ENCODE results near the gene ZNF787. TPM values are rescaled to one million over a fixed set of nuclear protein-coding genes. Genes with fewer than 3 reads are reported as not detected.

The ZNF787 gene
- polyA plus RNA-seq, 1 of the 3 experiments (the other 2 are of a cell fraction): 16.0 TPM

DNA sequence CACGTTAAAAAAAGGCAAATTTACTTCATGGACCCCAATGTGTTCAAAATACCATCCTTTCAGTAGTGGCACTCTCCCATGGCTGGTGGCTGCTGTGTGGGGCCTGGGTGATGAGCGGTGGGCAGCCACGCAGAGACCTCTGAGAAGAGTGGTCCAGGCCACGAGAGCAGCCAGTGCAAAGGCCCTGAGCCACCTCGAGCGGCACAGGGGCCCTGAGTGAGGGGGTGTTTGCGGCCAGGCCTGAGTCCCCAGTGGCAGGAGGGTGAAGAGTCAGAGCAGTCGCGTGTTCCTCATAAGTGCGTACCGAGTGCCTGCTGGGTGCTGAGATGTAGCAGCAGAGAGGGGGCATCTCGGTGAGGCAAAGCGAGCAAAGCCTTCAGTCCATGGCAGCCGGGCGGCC lies 27.0 kb upstream of the ZNF787 start:
- Histone ChIP-seq H3K4me1 (ENCODE audit: control insufficient read depth in 1 of 2, insufficient read depth in 2 of 2, low read depth in 1 of 2, low read length in 1 of 2) (peaks cover 0 to under 1% of the 10 kb centered on the region in 2 experiments; a peak in 1 of 4 replicates), H3K9ac (no peak overlapping the region), H3K79me2 (ENCODE audit: insufficient read depth) (peaks cover 42% of the 10 kb centered on the region; the same call in 1 of the 2 replicates), H3K9me2 (no peaks in the 10 kb centered on the region), H3K9me3 (no peaks in the 10 kb centered on the region), H3K4me3 (ENCODE audit: low read depth in 2 of 2, low read length in 1 of 2) (no peak overlapping the region), H4K20me1 (ENCODE audit: insufficient read depth) (peaks cover 18% of the 10 kb centered on the region; the same call in 1 of the 2 replicates), H3K27me3 (ENCODE audit: insufficient read depth) (no peaks in the 10 kb centered on the region), H3F3A (replicated peaks; ENCODE audit: insufficient read depth) (no peaks in the 10 kb centered on the region), H3K4me2 (no peak overlapping the region), H3K27ac (ENCODE audit: low read depth in 2 of 2, low read length in 1 of 2) (no peak overlapping the region), H2AFZ (ENCODE audit: low read depth) (no peak overlapping the region), H3K36me3 (replicated peaks in 1 of 2; ENCODE audit: control insufficient read depth in 1 of 2, insufficient read depth in 2 of 2, low read length in 1 of 2) (peaks cover 3 to 23% of the 10 kb centered on the region in 2 experiments)
- CTCF ChIA-PET: no interaction called here
- TF ChIP-seq, protein P1, sequence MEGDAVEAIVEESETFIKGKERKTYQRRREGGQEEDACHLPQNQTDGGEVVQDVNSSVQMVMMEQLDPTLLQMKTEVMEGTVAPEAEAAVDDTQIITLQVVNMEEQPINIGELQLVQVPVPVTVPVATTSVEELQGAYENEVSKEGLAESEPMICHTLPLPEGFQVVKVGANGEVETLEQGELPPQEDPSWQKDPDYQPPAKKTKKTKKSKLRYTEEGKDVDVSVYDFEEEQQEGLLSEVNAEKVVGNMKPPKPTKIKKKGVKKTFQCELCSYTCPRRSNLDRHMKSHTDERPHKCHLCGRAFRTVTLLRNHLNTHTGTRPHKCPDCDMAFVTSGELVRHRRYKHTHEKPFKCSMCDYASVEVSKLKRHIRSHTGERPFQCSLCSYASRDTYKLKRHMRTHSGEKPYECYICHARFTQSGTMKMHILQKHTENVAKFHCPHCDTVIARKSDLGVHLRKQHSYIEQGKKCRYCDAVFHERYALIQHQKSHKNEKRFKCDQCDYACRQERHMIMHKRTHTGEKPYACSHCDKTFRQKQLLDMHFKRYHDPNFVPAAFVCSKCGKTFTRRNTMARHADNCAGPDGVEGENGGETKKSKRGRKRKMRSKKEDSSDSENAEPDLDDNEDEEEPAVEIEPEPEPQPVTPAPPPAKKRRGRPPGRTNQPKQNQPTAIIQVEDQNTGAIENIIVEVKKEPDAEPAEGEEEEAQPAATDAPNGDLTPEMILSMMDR (IDR thresholded peaks at IDR 0.05): no peak
- TF ChIP-seq GABPA (IDR thresholded peaks at IDR 0.05; ENCODE audit: low read depth) (no peak), EP300 (IDR thresholded peaks at IDR 0.05; ENCODE audit: borderline replicate concordance in 1 of 2, low read depth in 1 of 2, low read length in 1 of 2) (no peak), NFIC (IDR thresholded peaks at IDR 0.05; ENCODE audit: borderline replicate concordance) (no peak), MEF2A (IDR thresholded peaks at IDR 0.05; ENCODE audit: borderline replicate concordance, low read depth) (no peak), SIN3A (IDR thresholded peaks at IDR 0.05; ENCODE audit: borderline replicate concordance, low read depth, low read length) (no peak), EZH2phosphoT487 (IDR thresholded peaks at IDR 0.05; ENCODE audit: borderline replicate concordance, low read depth) (no peak)
- no peak for DNase-seq
- WGBS (ENCODE audit: low lambda C conversion rate): 93% methylated on average over 15 of the region's 15 CpGs
- POLR2A ChIA-PET: no interaction called here

DNA sequence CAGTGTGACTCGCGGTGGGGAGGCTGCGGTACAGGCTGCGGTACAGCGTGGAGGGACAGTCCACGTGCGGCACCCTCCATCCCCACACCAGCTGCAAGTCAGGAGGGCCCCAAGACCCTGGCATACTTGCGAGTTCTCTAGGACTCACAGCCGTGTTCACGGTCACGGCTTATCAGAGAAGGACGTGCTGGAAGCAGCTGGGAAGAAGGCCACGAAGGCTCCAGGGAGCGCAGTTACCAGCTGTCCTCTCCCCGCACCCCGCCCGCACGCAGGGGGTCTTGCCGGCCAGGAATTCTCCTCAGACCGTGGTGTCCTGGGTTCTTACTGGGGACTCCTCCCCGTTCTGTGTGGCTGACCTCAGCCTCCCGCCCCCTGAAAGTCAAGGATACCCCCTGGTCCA lies 26.2 kb upstream of the ZNF787 start:
- TF ChIP-seq, protein P2, sequence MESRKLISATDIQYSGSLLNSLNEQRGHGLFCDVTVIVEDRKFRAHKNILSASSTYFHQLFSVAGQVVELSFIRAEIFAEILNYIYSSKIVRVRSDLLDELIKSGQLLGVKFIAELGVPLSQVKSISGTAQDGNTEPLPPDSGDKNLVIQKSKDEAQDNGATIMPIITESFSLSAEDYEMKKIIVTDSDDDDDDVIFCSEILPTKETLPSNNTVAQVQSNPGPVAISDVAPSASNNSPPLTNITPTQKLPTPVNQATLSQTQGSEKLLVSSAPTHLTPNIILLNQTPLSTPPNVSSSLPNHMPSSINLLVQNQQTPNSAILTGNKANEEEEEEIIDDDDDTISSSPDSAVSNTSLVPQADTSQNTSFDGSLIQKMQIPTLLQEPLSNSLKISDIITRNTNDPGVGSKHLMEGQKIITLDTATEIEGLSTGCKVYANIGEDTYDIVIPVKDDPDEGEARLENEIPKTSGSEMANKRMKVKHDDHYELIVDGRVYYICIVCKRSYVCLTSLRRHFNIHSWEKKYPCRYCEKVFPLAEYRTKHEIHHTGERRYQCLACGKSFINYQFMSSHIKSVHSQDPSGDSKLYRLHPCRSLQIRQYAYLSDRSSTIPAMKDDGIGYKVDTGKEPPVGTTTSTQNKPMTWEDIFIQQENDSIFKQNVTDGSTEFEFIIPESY (IDR thresholded peaks at IDR 0.05; ENCODE audit: borderline replicate concordance, low read depth): no peak
- TF ChIP-seq, protein P3, sequence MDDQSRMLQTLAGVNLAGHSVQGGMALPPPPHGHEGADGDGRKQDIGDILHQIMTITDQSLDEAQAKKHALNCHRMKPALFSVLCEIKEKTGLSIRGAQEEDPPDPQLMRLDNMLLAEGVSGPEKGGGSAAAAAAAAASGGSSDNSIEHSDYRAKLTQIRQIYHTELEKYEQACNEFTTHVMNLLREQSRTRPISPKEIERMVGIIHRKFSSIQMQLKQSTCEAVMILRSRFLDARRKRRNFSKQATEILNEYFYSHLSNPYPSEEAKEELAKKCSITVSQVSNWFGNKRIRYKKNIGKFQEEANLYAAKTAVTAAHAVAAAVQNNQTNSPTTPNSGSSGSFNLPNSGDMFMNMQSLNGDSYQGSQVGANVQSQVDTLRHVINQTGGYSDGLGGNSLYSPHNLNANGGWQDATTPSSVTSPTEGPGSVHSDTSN (IDR thresholded peaks at IDR 0.05): no peak
- TF ChIP-seq, protein P4, sequence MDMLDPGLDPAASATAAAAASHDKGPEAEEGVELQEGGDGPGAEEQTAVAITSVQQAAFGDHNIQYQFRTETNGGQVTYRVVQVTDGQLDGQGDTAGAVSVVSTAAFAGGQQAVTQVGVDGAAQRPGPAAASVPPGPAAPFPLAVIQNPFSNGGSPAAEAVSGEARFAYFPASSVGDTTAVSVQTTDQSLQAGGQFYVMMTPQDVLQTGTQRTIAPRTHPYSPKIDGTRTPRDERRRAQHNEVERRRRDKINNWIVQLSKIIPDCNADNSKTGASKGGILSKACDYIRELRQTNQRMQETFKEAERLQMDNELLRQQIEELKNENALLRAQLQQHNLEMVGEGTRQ (IDR thresholded peaks at IDR 0.05; ENCODE audit: borderline replicate concordance, low read depth, low read length): no peak
- TF ChIP-seq NFIC (IDR thresholded peaks at IDR 0.05; ENCODE audit: borderline replicate concordance) (no peak), NRF1 (IDR thresholded peaks at IDR 0.05; ENCODE audit: low read depth, low read length) (no peak), TCF12 (IDR thresholded peaks at IDR 0.05) (no peak), RAD21 (IDR thresholded peaks at IDR 0.05; ENCODE audit: low read length) (no peak), FOSL2 (IDR thresholded peaks at IDR 0.05; ENCODE audit: borderline replicate concordance, low read depth) (no peak)
- H4K20me1 ChIP-seq (ENCODE audit: insufficient read depth): peaks cover 12% of the 10 kb centered on the region; the same call in 1 of the 2 replicates

More for the DNA sequence above, 26.2 kb upstream of the ZNF787 start:
- H3K9me2 ChIP-seq: no peaks in the 10 kb centered on the region
- CTCF ChIA-PET: no interaction called here
- H3K9ac ChIP-seq: no peak overlapping the region
- no peaks in the 10 kb centered on the region for H3K27me3 ChIP-seq (ENCODE audit: insufficient read depth)
- POLR2A ChIA-PET: no interaction called here
- no peak overlapping the region for H3K4me3 ChIP-seq (ENCODE audit: low read depth in 2 of 2, low read length in 1 of 2)
- no peak overlapping the region for H2AFZ ChIP-seq (ENCODE audit: low read depth)
- H3K4me1 ChIP-seq (ENCODE audit: control insufficient read depth in 1 of 2, insufficient read depth in 2 of 2, low read depth in 1 of 2, low read length in 1 of 2): peaks cover 0 to 9% of the 10 kb centered on the region in 2 experiments; a peak in 1 of 4 replicates
- no peak overlapping the region for H3K4me2 ChIP-seq
- WGBS (ENCODE audit: low lambda C conversion rate): 93% methylated on average over 18 of the region's 22 CpGs
- DNase-seq: no peak
- H3K27ac ChIP-seq (ENCODE audit: low read depth in 2 of 2, low read length in 1 of 2): no peak overlapping the region
- H3F3A ChIP-seq (replicated peaks; ENCODE audit: insufficient read depth): no peaks in the 10 kb centered on the region
- peaks cover 3 to 23% of the 10 kb centered on the region in 2 experiments for H3K36me3 ChIP-seq (replicated peaks in 1 of 2; ENCODE audit: control insufficient read depth in 1 of 2, insufficient read depth in 2 of 2, low read length in 1 of 2)
- H3K79me2 ChIP-seq (ENCODE audit: insufficient read depth): peaks cover 43% of the 10 kb centered on the region
- no peaks in the 10 kb centered on the region for H3K9me3 ChIP-seq

All from SK-N-SH (cell line).